Stimulated activated CD4-positive, alpha-beta T cell treated with anti-CD3 and anti-CD28 coated beads, Interleukin-1b, Interleukin-23, amount 100 ng/mL, for 1 hour (primary cell): ENCODE results near the gene CAMK2B.

Experiments used
- DNase-seq, 2 donors: peaks; one replicate each; pipeline ENCODE4 v3.0.0-alpha.2; 2020; ENCODE audit warnings: low read depth in 2 of 2

CAMK2B gene

DNA sequence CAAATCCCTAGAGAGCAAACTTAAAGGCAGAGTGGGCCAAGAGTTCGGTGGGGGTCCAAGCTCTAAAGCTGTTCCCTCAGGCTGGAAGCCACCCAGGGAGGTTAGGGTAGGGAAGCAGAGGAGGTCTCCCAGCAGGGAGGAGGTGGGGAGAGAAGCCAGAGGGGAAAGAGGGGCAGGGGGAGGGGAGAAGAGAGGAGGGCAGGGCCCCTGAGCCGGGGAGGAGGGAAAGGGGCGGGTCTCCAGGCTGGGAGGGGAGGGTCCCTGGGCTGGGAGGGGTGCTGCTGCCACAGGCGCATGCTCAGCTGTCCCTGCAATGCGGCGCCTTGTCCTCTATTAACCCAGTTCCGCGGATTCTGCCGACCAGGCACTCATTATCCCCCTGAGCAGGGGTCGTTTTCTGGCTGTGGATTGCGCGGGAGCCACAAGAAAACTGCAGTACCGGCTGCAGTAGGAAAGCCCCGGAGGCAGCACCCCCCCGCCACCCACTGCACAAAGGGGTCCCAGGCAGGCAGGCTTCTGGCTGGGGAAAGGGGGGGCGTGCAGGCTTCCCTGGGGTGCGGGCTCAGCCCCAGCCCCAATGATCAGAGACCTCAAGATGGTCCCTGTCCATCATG, 49.3 kb downstream of the CAMK2B start:
- no peak for DNase-seq

DNA sequence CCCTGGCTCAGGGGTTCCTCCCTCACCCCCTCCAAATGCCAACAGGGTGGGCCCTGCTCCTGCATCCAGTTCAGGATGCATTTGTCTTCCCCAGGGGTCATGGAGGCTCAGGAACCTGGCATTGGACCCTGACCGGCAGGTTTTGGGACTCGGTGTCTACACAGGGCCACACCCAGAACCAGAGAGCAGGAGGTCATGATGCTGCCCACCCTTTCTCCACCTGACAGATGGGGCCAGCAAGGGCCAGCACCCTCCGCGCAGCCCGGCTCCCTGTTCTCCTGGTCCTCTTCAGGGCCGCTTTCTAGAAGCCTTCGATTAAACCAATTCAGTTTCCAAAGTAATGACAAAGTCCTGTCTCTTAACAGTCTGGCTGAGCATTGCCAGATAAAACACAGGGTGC, 50.2 kb downstream of the CAMK2B start:
- no peak for DNase-seq

DNA sequence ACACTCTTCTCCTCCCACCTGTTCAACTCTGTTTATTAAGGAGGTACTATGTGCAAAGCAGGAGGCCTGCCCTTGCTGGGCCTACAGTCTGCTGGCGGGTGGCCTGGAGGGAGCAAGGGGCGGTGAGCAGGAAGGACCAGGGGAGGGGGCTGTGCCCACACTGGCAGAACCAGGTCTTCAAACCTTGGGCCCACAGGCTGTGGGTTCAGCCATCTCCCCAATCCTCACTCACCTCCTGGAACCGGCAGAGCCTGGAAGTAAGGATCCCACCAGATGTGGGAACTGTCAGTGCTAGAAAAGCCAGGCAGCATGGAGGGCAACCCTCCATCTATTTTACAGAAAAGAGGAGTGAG, 50.8 kb downstream of the CAMK2B start:
- no peak for DNase-seq

DNA sequence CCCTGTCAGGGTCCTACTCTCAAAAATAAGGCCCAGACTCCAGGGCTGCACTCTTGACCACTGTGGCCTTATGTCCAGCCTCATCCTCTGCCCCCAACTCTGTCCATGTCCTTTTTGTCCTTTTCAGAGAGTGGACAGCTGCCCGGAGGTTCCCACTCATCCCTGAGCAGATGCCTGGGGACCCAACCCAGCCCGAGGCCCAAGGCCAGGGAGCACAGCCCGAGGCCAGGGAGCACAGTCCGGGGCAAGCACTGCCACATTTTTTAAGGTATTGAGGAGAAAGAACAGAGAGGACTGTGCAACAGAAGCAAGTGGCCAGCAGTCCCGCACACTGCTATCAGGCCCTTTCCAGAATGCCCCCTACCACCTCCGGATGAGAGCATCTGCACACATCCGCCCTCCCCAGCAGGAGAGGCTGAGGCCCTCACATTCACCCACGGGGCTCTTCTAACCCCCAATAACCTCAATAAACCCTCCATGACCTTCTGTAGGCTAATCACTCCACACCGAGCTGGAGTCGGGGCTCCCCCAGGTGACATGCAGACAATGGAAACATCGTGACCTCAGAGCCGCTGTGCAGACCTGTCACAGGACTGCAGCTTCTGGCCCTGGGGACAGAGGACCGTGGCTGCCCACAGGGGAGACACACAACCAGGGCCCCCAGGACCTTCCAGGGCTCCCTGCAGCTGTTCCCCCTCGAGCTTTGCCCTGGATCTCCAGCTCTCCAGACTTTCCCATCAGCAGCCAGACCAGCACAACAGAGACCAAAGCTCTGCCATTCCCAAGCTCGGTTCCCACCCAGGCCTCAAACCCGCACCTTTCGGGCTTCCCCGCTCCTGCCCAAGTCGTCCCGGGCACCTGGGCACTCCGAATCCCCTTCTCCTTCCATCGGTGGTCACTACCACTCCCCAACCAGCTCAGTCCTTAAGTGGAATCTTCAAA, 51.4 kb downstream of the CAMK2B start:
- DNase-seq, result no peak

DNA sequence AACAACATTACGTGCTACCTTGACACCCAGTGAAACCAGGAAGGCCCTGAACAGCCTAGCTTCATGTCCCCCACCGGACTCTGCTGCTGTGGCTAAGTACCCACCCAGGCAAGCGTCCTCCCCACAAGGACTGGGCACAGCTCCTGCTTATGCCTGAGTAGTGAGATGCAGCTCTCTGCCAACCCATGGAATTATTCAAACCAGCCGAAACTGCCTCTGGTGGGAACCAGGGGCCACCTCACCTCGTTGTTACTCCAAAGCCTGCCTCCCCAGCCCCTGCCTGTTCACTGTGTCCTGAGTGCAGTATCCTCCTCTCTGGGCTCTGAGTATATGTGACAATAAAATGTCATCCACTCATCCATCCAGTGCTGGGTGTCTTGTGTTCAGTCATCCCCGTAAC, 52.4 kb downstream of the CAMK2B start:
- no peak for DNase-seq

DNA sequence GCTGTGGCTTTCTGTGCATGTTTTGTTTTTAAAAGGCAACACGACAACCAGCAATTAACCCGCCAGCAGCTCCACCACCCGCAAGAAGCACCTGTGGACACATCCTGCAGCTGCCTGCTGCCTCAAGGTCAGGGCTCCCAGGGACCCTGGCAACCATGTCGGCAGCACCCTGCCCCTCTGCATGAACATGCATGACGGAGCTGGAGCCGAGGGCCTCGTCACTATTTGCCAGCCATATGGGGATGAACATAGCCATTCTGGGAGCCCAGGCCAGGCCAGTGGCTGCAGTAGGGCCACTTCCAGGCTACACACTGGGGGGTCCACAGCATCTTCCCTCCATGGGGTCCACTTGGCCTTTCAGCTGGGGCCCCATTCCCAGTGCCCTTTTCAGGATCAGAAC, 52.9 kb downstream of the CAMK2B start:
- DNase-seq, result no peak

DNA sequence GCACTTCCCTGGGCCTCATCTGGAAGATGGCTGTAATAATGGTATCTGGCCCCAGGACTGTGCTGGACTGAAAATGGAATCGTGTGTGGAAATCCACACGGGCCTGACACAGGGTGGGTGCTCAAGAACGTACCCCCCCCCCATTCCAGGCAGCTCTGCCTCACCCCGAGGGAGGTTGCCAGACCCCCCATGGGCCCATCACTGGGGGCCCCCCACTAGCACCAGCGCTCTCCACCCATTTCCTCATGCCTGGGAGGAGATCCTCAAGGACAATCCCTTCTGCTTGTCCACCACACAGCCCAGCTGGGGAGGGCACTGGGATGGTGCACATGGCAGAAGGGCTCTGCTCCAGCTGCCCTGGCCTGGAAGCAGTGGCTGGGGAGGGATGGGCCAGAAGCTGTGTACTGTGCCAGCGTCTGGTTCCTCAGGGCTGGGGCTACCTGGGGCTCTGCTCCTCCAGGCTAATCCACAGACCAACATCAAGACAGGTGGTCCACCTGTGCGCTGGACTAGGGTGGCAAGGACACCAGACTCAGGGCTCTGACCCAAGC, 55.4 kb downstream of the CAMK2B start:
- DNase-seq, result no peak

DNA sequence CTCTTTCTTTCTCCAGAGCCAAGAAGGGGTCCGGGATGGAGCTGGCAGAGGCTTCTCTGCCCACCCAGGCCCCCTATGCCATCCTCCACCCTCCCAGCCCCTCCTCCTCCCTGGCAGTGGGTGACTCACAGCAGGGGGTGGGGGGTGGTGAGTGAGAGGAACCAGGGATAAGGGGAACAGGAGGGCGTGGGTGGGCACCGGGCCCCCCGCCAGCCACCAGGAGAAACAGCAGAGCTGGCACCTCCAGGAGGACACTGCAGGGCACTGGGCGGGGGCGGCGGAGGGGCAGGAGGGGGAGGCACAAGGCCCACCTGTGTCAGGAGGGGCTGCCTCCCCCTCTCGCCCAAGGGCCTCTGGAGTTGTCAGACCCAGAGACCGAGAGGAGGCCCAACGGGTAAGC, 56.0 kb downstream of the CAMK2B start:
- DNase-seq, result no peak

DNA sequence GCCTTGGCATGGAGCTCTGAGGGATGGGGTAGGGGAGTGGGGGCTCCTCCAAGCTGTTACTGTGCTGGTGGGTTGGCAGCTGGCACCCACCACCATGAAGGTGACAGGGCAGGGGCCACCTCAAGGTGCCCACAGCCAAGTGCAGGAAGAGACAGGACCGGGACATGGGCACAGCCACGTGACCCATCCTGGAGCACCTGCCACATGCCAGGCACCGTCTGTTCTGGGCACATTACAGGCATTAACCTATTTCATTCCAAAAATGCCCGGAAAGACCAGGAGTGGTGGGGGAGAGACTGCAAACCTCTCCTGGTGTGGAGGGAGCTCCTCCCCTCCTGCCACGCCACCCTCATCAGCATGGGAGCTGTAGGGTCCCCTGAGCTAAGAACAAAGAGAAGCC, 56.7 kb downstream of the CAMK2B start:
- DNase-seq, result no peak

DNA sequence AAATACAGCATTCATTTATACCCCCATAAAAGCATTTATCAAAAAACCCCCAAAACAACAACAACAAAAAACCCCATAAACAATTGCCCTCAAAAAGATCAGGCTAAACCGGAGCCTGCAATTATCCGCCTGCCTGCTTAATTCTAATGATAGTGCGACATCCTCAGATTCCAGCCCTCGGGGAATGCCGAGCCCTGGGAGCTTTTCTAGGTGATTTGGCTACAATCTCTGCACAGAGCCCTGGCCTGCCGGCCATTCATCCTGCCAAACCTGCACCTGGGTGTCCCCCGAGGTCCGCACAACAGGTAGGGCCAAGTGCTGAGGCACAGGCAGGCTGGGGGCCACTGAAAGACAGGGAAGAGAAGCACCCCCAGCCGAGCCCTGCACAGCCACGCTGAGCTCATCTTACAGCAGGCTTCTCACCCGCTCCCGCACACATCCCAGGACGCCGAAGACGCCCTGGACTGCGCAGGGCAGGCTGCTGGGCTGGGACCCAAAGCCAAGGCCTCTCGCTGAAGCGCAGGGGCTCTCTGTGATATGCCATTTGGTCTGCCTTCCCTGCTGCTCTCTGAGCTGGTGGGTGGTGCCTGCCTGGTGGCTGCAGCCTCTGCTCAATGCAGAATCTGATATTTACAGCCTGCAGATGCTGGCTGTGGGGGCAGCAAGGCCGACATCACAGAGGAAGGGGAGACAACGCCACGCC, 57.5 kb downstream of the CAMK2B start:
- no peak for DNase-seq

DNA sequence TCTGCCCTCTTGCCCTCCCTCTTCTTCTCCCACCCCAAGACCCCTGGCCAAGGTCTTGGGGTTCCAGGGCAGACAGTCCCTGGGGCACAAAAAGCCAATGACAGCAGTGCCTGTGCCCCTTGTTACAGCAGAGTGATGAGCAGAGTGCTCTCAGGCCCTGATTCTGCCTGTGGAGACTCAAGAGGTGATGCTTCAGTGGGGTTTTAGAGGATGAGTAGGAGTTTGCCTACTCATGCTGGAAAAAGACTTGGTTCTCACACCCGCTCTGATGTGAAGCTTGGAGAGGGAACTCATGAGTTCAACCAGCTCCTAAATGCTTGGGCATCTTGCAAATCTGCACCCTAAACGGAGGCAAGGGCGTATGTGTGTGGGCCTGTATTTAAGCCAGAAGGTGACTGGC, 58.2 kb downstream of the CAMK2B start:
- no peak for DNase-seq

DNA sequence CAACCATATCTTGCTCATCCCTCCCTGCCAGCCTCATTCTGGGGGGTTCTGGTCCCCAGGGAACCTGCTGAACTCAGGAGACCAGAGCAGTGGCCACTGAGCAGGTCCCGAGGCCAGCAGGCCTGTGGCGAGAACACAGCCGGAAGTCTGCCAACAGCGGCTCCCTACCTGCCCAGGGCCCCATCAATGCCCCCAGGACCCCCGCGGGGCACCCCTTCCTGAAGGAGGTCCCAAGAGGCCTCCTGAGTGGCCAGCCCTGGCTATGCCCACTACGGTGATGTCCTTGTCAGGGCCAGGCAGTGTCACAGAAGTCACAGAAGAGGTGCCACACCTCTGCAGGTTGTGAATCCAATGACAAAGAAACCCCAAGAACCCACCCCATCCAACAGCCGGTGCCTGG, 58.9 kb downstream of the CAMK2B start:
- DNase-seq, result no peak

DNA sequence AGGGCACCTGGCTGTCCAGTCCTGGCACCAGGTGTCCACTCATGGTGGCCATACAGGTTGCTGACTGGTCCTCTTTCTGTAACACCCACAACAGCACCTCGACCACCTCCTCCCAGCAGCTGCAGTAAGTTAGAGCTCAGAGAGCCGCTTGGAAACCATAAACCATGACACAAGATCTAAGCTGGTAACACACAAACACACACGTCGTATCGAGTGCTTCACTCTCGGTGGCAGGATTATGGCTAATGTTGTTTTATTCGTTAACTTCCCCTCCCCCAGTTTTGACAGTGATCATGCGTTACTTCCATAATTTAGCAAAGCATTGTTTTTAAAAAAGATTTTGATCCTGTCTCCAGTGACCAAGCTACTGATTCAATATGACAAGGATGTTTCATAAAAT, 59.7 kb downstream of the CAMK2B start:
- DNase-seq, result no peak

DNA sequence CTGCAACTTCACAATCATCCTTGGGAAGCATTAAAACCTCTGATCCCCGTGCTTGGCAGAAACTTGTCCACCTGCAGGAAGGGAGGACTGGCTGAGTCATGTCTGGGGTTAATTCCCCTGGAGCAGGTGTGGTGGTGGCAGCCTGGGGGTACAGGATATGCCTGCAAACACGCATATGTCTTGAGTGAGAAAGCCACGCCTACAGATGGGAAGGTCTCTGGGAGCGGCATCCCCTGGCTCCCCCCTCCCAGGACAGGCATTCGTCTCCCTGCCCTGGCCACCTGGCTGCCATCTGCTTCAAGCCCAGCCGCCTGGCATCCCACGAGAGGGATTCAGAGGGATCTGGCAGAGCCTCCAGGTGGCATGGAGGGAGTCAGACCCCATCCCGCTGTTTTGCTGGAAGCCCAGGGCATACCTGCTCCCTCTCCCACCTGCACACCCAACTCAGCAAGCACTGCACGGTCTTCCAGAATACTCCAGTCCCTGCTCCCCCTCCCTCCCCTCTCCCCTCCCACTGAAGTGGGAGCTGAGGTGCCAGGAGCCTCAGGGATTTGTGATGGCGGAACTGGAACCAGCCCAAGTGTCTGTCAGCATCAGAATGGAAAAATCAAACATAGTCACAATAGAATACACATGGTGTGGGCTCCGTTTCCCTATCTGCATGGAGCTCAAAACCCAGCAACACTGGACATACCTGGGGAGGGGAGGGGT, 61.0 kb downstream of the CAMK2B start:
- DNase-seq, result no peak

DNA sequence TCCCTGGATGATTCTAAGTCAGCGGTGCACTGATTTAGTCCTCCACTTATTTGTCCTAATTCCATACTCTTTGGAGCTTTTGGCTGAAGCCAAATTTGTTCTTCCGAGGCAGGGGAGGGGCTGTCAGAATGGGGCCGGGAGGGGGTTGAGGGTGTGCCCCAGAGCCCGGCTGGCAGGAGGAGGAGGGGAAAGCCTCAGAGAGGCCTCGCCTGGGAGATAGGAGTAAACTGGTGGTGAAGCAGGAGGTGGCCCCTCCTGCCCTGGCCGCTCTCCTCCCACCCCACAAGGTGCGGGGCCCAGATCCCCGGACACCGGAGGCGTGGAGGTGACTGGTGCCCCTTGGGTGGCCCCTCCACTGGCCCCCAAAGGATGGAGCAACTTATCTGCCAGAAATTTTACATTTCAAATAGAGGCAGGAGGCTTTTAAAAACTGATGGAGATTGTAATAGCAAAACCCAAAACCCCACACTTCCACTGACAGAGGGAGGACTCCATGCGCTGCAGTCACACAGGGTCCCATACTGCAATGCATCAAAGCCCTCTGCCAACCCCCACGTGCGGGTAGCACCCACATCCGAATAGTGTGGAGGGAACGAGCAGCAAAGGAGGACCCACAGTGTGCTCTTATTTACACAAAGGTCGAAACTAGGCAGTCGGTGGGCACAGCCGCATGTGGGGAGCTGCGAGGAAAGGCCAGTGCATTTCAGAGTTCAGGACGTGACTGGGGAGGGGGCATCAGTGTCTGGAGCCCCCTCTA, 61.9 kb downstream of the CAMK2B start:
- DNase-seq, result no peak

DNA sequence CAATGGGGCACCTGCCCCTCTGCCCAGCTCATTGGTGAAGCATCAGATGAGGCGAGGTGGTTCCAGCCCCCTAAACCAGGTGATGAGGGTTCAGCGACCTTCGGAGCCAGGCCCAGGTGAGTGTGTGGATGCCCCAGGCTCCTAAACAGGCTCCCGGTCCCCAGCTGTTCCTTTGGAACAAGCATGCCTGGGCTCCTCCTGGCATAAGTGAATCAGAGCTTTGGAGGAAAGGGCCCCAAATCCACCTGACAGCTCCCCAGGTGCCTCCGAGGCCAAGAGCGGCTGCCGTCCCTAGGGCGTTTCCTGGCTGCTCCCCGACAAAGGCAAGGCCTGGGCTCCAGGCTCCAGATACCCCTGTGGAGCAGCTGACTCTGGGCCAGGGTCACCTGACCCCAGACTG, 63.4 kb downstream of the CAMK2B start:
- DNase-seq, result no peak

DNA sequence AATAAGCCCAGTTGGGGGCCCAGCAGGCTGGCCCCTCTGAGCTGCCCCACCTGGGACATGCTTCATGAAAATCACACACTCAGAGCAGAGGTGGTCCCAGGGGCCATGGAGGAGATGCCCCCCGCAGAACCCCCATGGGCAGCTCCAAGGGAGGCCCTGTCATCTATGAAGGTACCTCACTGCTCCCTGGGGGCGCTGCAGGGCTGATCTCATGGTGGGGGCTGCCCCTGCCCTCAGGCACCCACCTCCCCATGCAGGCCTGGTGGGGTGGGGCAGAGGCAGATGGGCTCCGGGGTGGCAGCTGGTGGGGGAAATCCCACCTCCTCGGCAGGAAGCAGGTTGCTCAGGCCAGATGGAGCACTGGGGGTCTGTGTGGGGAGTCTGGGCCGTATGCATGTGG, 64.2 kb downstream of the CAMK2B start:
- no peak for DNase-seq

DNA sequence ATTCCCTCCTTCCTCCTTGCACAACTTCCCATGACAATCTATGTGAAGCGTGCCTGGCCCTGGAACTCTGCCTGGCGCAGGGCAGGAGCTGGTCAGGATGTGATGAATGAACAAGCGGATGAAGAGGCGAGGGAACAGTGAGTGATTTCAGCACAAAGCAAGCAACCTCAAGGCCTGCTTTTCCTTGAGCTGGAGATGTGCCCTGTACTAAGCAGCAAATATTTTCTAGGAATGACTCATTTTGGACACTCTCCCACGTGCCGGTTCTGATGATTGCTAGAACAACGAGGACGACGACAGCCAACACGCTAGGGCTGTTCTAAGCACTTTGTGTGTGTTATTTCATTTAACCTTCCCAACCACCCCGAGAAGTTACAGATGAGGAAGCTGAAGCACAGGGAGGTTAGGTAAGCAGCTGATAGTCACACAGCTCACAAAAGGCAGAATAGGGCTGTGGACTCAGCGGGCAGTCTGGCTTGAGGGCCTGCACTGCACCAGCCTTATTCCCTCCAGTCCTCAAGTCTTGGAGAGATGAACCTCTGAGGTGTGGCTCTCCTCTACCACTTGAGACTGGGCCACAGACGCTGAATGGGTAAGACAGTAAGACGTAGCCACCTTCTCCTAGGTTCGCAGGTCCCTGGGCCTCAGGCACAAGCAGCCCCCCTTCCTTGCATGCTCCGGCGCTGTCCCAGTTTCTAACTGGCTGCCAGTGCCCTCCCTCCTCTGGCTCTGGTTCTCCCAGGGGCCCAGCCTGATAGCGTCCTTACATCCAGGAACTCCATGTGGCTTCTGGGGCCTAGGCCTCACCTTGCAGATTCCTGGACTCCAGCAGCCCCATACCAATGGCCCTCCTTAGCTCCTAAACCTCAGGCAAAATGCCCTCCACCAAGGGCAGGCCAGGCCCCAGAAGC, 65.6 kb downstream of the CAMK2B start:
- no peak for DNase-seq

DNA sequence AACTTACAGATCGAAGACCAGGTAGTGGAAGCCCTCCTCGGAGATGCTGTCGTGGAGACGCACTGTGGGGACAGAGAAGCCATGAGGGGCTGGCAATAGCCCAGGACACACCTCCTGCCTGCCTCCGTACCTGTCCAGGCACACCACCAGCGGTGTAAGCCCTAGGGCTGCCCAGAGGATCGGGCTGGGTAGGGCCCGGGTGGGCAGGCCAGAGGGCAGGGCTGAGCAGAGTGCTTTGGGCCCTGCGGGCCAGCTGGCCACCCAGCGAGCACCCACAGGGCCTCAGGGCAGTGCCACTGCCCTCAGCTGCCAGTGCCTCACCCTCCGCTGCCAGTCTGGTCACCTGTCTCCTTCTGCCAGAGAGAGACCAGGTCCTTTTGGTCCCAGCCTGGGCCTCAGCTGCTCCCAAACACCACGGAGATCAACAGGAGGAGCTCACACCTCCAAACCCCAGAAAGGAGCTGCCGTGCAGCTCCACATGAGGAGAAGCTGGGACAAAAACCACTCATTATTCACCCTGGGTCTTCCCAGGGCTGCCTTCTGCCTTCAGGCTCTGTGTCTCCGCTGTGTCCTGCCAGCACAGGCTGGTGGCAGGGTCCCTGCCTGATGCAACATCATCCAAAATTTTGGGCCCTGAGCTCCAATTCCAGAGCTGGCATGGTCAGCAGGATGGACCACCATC, 66.4 kb downstream of the CAMK2B start:
- no peak for DNase-seq

DNA sequence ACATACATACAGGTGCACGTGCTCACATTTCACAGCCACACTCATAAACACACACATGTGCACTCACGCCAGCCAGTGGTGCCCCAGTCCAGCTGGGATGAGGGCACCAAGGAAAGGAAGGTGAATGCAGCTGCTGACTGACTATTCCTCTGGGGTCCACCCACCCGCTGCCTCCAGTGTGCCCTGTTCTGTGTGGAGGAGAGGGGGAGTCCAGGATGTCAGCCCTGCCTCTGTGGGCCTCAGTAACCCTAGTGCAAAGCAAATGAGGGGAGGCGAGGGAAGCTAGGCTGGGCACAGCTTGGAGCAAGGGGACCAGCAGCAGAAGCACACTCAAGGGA, 67.0 kb downstream of the CAMK2B start:
- DNase-seq, result no peak
